HEK293 (cell line): ENCODE measurements around the gene GCDH.

Source experiments
- PBX3 ChIP-seq: sonication (generic); formaldehyde crosslinking; IDR thresholded peaks from 2 replicates; pipeline ENCODE4 v1.8.1; 2022; ENCODE audit warnings: mild to moderate bottlenecking, moderate library complexity, missing genetic modification reagents
- REST ChIP-seq: fragments of 450-650 bp; formaldehyde crosslinking; IDR thresholded peaks from 2 replicates; pipeline ENCODE4 v1.5.1; 2016; ENCODE audit warnings: missing biosample characterization, missing genetic modification characterization
- SP2 ChIP-seq: fragments of 450-650 bp; formaldehyde crosslinking; IDR thresholded peaks from 2 replicates; pipeline ENCODE4 v1.5.1; 2016; ENCODE audit warnings: missing biosample characterization, missing genetic modification characterization
- WT1 ChIP-seq: fragments of 450-650 bp; formaldehyde crosslinking; IDR thresholded peaks from 2 replicates; pipeline ENCODE4 v1.5.1; 2016; ENCODE audit warnings: missing biosample characterization, missing genetic modification characterization
- ZBTB10 ChIP-seq: fragments of 450-650 bp; formaldehyde crosslinking; IDR thresholded peaks from 2 replicates; pipeline ENCODE4 v1.5.1; 2016; ENCODE audit warnings: missing biosample characterization, missing genetic modification characterization
- ZBTB11 ChIP-seq: fragments of 450-650 bp; formaldehyde crosslinking; conservative IDR thresholded peaks from 2 replicates; pipeline ENCODE4 v1.5.1; 2016; ENCODE audit warnings: low read depth, missing biosample characterization, missing genetic modification characterization
- ZFP37 ChIP-seq: fragments of 450-650 bp; formaldehyde crosslinking; IDR thresholded peaks from 2 replicates; pipeline ENCODE4 v1.5.1; 2016; ENCODE audit warnings: missing biosample characterization, missing genetic modification characterization
- ZNF19 ChIP-seq: fragments of 450-650 bp; formaldehyde crosslinking; IDR thresholded peaks from 2 replicates; pipeline ENCODE4; 2016; ENCODE audit warnings: missing biosample characterization, missing genetic modification characterization, low read depth
- ZNF335 ChIP-seq: fragments of 450-650 bp; formaldehyde crosslinking; conservative IDR thresholded peaks from 2 replicates; pipeline ENCODE4 v1.5.1; 2016; ENCODE audit warnings: missing biosample characterization, missing genetic modification characterization
- ZNF354C ChIP-seq: fragments of 450-650 bp; formaldehyde crosslinking; IDR thresholded peaks from 2 replicates; pipeline ENCODE4 v1.5.1; 2016; ENCODE audit warnings: missing biosample characterization, missing genetic modification characterization, low read depth, borderline replicate concordance
- ZNF449 ChIP-seq: fragments of 450-650 bp; formaldehyde crosslinking; IDR thresholded peaks from 2 replicates; pipeline ENCODE4 v1.5.1; 2017; ENCODE audit warnings: missing biosample characterization, mild to moderate bottlenecking, missing genetic modification characterization, moderate library complexity
- ZNF518A ChIP-seq: fragments of 450-650 bp; formaldehyde crosslinking; conservative IDR thresholded peaks from 2 replicates; pipeline ENCODE4 v1.5.1; 2016; ENCODE audit warnings: low read depth, missing biosample characterization, missing genetic modification characterization
- ZNF654 ChIP-seq: fragments of 450-650 bp; formaldehyde crosslinking; IDR thresholded peaks from 2 replicates; pipeline ENCODE4 v1.5.1; 2016; ENCODE audit warnings: low read depth, missing biosample characterization, missing genetic modification characterization
- ZNF660 ChIP-seq: fragments of 450-650 bp; IDR thresholded peaks from 2 replicates; pipeline ENCODE4 v1.5.1; 2018; ENCODE audit warnings: missing biosample characterization, mild to moderate bottlenecking, missing genetic modification characterization
- ZNF704 ChIP-seq: fragments of 450-650 bp; formaldehyde crosslinking; IDR thresholded peaks from 2 replicates; pipeline ENCODE4 v1.5.1; 2016; ENCODE audit warnings: missing biosample characterization, missing genetic modification characterization
- ZNF747 ChIP-seq: fragments of 450-650 bp; formaldehyde crosslinking; IDR thresholded peaks from 2 replicates; pipeline ENCODE4 v1.5.1; 2016; ENCODE audit warnings: missing biosample characterization, missing genetic modification characterization
- ZSCAN4 ChIP-seq: fragments of 450-650 bp; formaldehyde crosslinking; IDR thresholded peaks from 2 replicates; pipeline ENCODE4 v1.5.1; 2017; ENCODE audit warnings: missing biosample characterization, missing genetic modification characterization

GCDH gene

GRCh38 chr19:12881172-12881808 is 9.7 kb upstream of the GCDH start, which contains the start of gene DNASE2 (continued):
- TF ChIP-seq ZSCAN4 (tag by site-specific recombination) = no peak
- no peak for TF ChIP-seq ZNF747 (tag by site-specific recombination)
- TF ChIP-seq PBX3 = no peak
- peak; percentile 94 for TF ChIP-seq ZNF335 (tag by site-specific recombination)
- no peak for TF ChIP-seq ZNF19 (tag by site-specific recombination)
- TF ChIP-seq ZNF449 = no peak
- TF ChIP-seq ZNF654 = no peak
- no peak for TF ChIP-seq REST (tag by site-specific recombination)
- TF ChIP-seq ZNF704 = no peak
- no peak for TF ChIP-seq ZFP37 (tag by site-specific recombination)
- TF ChIP-seq ZNF660 (tag by site-specific recombination) = peak; percentile 80
- peak; percentile 48 for TF ChIP-seq SP2
- TF ChIP-seq ZNF354C (tag by site-specific recombination) = no peak
- TF ChIP-seq WT1 (tag by site-specific recombination) = no peak
- TF ChIP-seq ZNF518A (tag by site-specific recombination) = no peak
- TF ChIP-seq ZBTB10 (tag by site-specific recombination) = no peak; the same call in 1 of the 2 replicates
- TF ChIP-seq ZBTB11 (tag by site-specific recombination) = 0 out of 2 replicates have a peak, but pooled peaks have one; percentile 29
